GM12878 (cell line): Measurements from ENCODE around the gene CHST13. TPM values are rescaled to one million over a fixed set of nuclear protein-coding genes. Genes with fewer than 3 reads are reported as not detected.

ENCODE experiments used
- BACH1 ChIP-seq: fragments of 450-650 bp; IDR thresholded peaks from 2 replicates; pipeline ENCODE4 v1.6.1; 2017; ENCODE audit warnings: mild to moderate bottlenecking, borderline replicate concordance
- BCL3 ChIP-seq: IDR thresholded peaks from 2 replicates; pipeline ENCODE4 v1.6.1; 2011; ENCODE audit warnings: borderline replicate concordance, low read depth, mild to moderate bottlenecking, moderate library complexity, low read length; ENCODE audit not compliant: insufficient read depth, poor library complexity, severe bottlenecking
- CREB1 ChIP-seq: IDR thresholded peaks from 2 replicates; pipeline ENCODE4 v1.6.1; 2012; ENCODE audit warnings: low read depth, mild to moderate bottlenecking, inconsistent platforms
- HDAC6 ChIP-seq: fragments of 200-600 bp; sonication (generic); IDR thresholded peaks from one replicate; pipeline ENCODE4 v1.8.0; 2017; ENCODE audit warnings: antibody characterized with exemption; ENCODE audit not compliant: unreplicated experiment
- HDGF ChIP-seq: fragments of 450-650 bp; IDR thresholded peaks from 2 replicates; pipeline ENCODE4 v1.6.1; 2016; ENCODE audit warnings: antibody characterized with exemption
- IRF4 ChIP-seq: IDR thresholded peaks from 2 replicates; pipeline ENCODE4 v1.6.1; 2011; ENCODE audit warnings: low read depth, low read length
- MEF2A ChIP-seq: IDR thresholded peaks from 2 replicates; pipeline ENCODE4 v1.6.1; 2011; ENCODE audit warnings: low read depth, mild to moderate bottlenecking, low read length, moderate library complexity; ENCODE audit not compliant: insufficient read depth
- REST ChIP-seq: IDR thresholded peaks from 2 replicates; pipeline ENCODE4 v1.6.1; 2012; ENCODE audit warnings: mild to moderate bottlenecking, low read depth, low read length
- RFX5 ChIP-seq: IDR thresholded peaks from 2 replicates; pipeline ENCODE4 v1.6.1; 2011; ENCODE audit warnings: low read depth, low read length, improper control_type of control experiment
- SPI1 ChIP-seq: IDR thresholded peaks from 2 replicates; pipeline ENCODE4 v1.6.1; 2011; ENCODE audit warnings: low read depth, mild to moderate bottlenecking, low read length, moderate library complexity, borderline replicate concordance; ENCODE audit not compliant: insufficient read depth
- STAT3 ChIP-seq: IDR thresholded peaks from 2 replicates; pipeline ENCODE4 v1.6.1; 2011; ENCODE audit warnings: low read depth, low read length, improper control_type of control experiment
- polyA plus RNA-seq, 11 experiments: library from polyadenylated mRNA; depleted of rRNA in 4 of 11; unstranded in 6 of 11; stranded (reverse) in 5 of 11; fragments of >200 nt; fragmentation: Nextera tagmentation in 4 of 11; fragmentation: Illumina TruSeq in 1 of 11; extraction: Ambion mirVana in 4 of 11; extraction: Trizol in 1 of 11; gene quantifications; 1 replicate in 1 of 11; 2 replicates in 10 of 11; pipeline versions ENCODE4 v1.2.1 to v1.2.3, GENCODE V29; 2011 to 2016; ENCODE audit warnings: inconsistent platforms in 2 of 11, missing spikeins in 2 of 11, low read depth in 1 of 11
- total RNA-seq, 4 experiments: library from RNA; depleted of rRNA in 3 of 4; stranded (reverse); fragments of >200 nt in 3 of 4; fragmentation: Illumina TruSeq in 1 of 4; extraction: Trizol in 1 of 4; gene quantifications; 2 replicates each; pipeline versions ENCODE4 v1.2.1 to v1.2.3, GENCODE V29; 2013 to 2021

Gene CHST13
- total and polyA plus RNA-seq, 10 of the 15 experiments (the other 5 are each of a cell fraction or from before 2014, with no cell fraction given), result not detected

GRCh38 chr3:126558336-126559071 is 34.5 kb downstream of the CHST13 start, which contains the start of gene C3orf22 (continued):
- TF ChIP-seq MEF2A, result no peak
- TF ChIP-seq SPI1, result no peak
- no peak for TF ChIP-seq BCL3
- TF ChIP-seq RFX5, result no peak
- no peak for TF ChIP-seq IRF4
- no peak for TF ChIP-seq CREB1
- TF ChIP-seq HDGF, result no peak
- no peak for TF ChIP-seq BACH1
- no peak for TF ChIP-seq STAT3
- TF ChIP-seq HDAC6, result no peak
- no peak for TF ChIP-seq REST
- TF ChIP-seq, all 136 proteins: peak for 0
